IMR-90 (cell line): ENCODE data around the gene CFAP206. TPM values are rescaled to one million over a fixed set of nuclear protein-coding genes. Genes with fewer than 3 reads are reported as not detected.

Experiments
- ATAC-seq: fragments of 200-7000 bp; cut with Tn5 transposase; 2 replicates; pipeline ENCODE4 v1.9.1; 2020; ENCODE audit warnings: low read depth, mild to moderate bottlenecking, moderate library complexity
- BruUV-seq: library from RNA; stranded (reverse); fragments of 400-500 nt; replicated peaks from 2 replicates; lab custom pipeline; 2021; lab: Mats Ljungman, UMichigan
- CTCF ChIA-PET: fragments of 300-600 bp; formaldehyde crosslinking; extraction: SDS; loops from one replicate; lab custom pipeline; 2021; ENCODE audit warnings: antibody characterized with exemption; lab: Yijun Ruan, JAX
- POLR2A ChIA-PET: fragments of 300-600 bp; sonication (Branson Sonifier 250); formaldehyde crosslinking; loops from one replicate; lab custom pipeline; 2022; ENCODE audit warnings: antibody characterized with exemption; ENCODE audit not compliant: unreplicated experiment; lab: Charles Lee
- DNase-seq: peaks from one replicate; pipeline ENCODE4 v3.0.0; 2013
- H2AFZ ChIP-seq: replicated peaks from 2 replicates; pipeline ENCODE3; 2013; ENCODE audit warnings: low read length, mild to moderate bottlenecking; ENCODE audit not compliant: poor library complexity
- H2AK5ac ChIP-seq: 2 replicates; pipeline ENCODE4 v1.6.1; 2013; ENCODE audit warnings: low read depth, low read length, inconsistent platforms
- H2AK9ac ChIP-seq: replicated peaks from 2 replicates; pipeline ENCODE3; 2013; ENCODE audit warnings: mild to moderate bottlenecking, low read depth, low read length, moderate library complexity; ENCODE audit not compliant: poor library complexity
- H2BK120ac ChIP-seq: 2 replicates; pipeline ENCODE4 v1.6.1; 2013; ENCODE audit warnings: low read depth, low read length, inconsistent platforms
- H2BK15ac ChIP-seq: 3 replicates; pipeline ENCODE4 v1.6.1; 2013; ENCODE audit warnings: low read depth, low read length, inconsistent platforms
- H2BK20ac ChIP-seq: 2 replicates; pipeline ENCODE4 v1.6.1; 2013; ENCODE audit warnings: low read depth, mild to moderate bottlenecking, inconsistent platforms, low read length, moderate library complexity
- H2BK5ac ChIP-seq: 2 replicates; pipeline ENCODE4 v1.6.1; 2013; ENCODE audit warnings: mild to moderate bottlenecking, low read depth, low read length, inconsistent platforms; ENCODE audit not compliant: poor library complexity, severe bottlenecking
- H3K14ac ChIP-seq: replicated peaks from 2 replicates; pipeline ENCODE4 v1.6.1; 2013; ENCODE audit warnings: low read depth, low read length, inconsistent platforms
- H3K18ac ChIP-seq: 2 replicates; pipeline ENCODE4 v1.6.1; 2013; ENCODE audit warnings: low read depth, low read length, control low read depth
- H3K23ac ChIP-seq: 2 replicates; pipeline ENCODE4 v1.6.1; 2013; ENCODE audit warnings: low read depth, low read length, inconsistent platforms
- H3K27ac ChIP-seq: 2 replicates; pipeline ENCODE4 v1.5.1; 2013; ENCODE audit warnings: mild to moderate bottlenecking, control low read depth, low read length; ENCODE audit not compliant: insufficient read depth
- H3K27me3 ChIP-seq: 2 replicates; pipeline ENCODE4 v1.6.1; 2013; ENCODE audit warnings: low read length; ENCODE audit not compliant: control insufficient read depth, insufficient read depth
- H3K36me3 ChIP-seq: 2 replicates; pipeline ENCODE4 v1.6.1; 2013; ENCODE audit warnings: low read length, mixed read lengths; ENCODE audit not compliant: control insufficient read depth, insufficient read depth
- H3K4ac ChIP-seq: 2 replicates; pipeline ENCODE4 v1.6.1; 2013; ENCODE audit warnings: low read depth, low read length, inconsistent platforms
- H3K4me1 ChIP-seq: 2 replicates; pipeline ENCODE4 v1.6.1; 2013; ENCODE audit warnings: low read length, mixed read lengths; ENCODE audit not compliant: control insufficient read depth, insufficient read depth
- H3K4me2 ChIP-seq: 2 replicates; pipeline ENCODE4 v1.6.1; 2013; ENCODE audit warnings: low read depth, mild to moderate bottlenecking, control low read depth, low read length, moderate library complexity
- H3K4me3 ChIP-seq: 2 replicates; pipeline ENCODE4 v1.5.1; 2013; ENCODE audit warnings: low read depth, mild to moderate bottlenecking, control low read depth, low read length, moderate library complexity; ENCODE audit not compliant: insufficient read depth
- H3K56ac ChIP-seq: 2 replicates; pipeline ENCODE4 v1.6.1; 2013; ENCODE audit warnings: low read length, inconsistent platforms; ENCODE audit not compliant: insufficient read depth; ENCODE audit errors: extremely low read depth
- H3K79me1 ChIP-seq, 2 experiments: 2 replicates each; pipeline ENCODE4 v1.6.1; 2013; ENCODE audit warnings: low read length in 2 of 2, inconsistent platforms in 1 of 2, low read depth in 1 of 2
- H3K9ac ChIP-seq: 2 replicates; pipeline ENCODE4 v1.6.1; 2013; ENCODE audit warnings: low read depth, low read length, control low read depth
- H3K9me1 ChIP-seq: 2 replicates; pipeline ENCODE4 v1.6.1; 2013; ENCODE audit warnings: low read length, inconsistent platforms; ENCODE audit not compliant: insufficient read depth
- H3K9me3 ChIP-seq: 2 replicates; pipeline ENCODE4 v1.6.1; 2013; ENCODE audit warnings: low read length; ENCODE audit not compliant: control insufficient read depth, insufficient read depth
- H4K20me1 ChIP-seq: 2 replicates; pipeline ENCODE4 v1.6.1; 2013; ENCODE audit warnings: low read length, inconsistent platforms; ENCODE audit not compliant: insufficient read depth
- H4K5ac ChIP-seq: 2 replicates; pipeline ENCODE4 v1.6.1; 2013; ENCODE audit warnings: mild to moderate bottlenecking, low read depth, low read length, control low read depth
- H4K8ac ChIP-seq, 2 experiments: 2 replicates each; pipeline ENCODE4 v1.6.1; 2013; ENCODE audit warnings: low read depth in 2 of 2, low read length in 2 of 2, control low read depth in 1 of 2, inconsistent platforms in 1 of 2
- H4K91ac ChIP-seq: 2 replicates; pipeline ENCODE4 v1.6.1; 2013; ENCODE audit warnings: low read depth, low read length, inconsistent platforms; ENCODE audit not compliant: insufficient read depth
- BHLHE40 ChIP-seq: fragments of 150-350 bp; IDR thresholded peaks from 2 replicates; pipeline ENCODE4 v1.6.1; 2016; ENCODE audit warnings: mild to moderate bottlenecking, low read depth, low read length
- MAFK ChIP-seq: IDR thresholded peaks from 2 replicates; pipeline ENCODE4 v1.6.1; 2012; ENCODE audit warnings: low read depth, low read length, improper control_type of control experiment
- WGBS, 2 experiments: methylation state at CpG; one replicate each; pipeline versions ENCODE4 v1.1.5 to v1.1.7; 2013; ENCODE audit warnings: missing lambda C conversion rate in 2 of 2; ENCODE audit not compliant: insufficient read length in 1 of 2; ENCODE audit errors: extremely low coverage in 2 of 2; 5-methylcytosine and 5-hydroxymethylcytosine counted together
- dilution Hi-C: fragments of 300-500 bp; cut with HindIII; formaldehyde crosslinking; loops from one replicate; pipeline ENCODE4 v1.14.3; 2018; ENCODE audit warnings: low sequenced_read_pairs; ENCODE audit not compliant: unreplicated experiment
- in situ Hi-C: fragments of 300-500 bp; cut with MboI; formaldehyde crosslinking; loops from 3 replicates; pipeline ENCODE4 v1.14.3; 2019; ENCODE audit warnings: low sequenced_read_pairs, inconsistent platforms, mixed read lengths
- intact Hi-C: fragments of 100-400 bp; cut with micrococcal nuclease; formaldehyde crosslinking; loops from 2 replicates; pipeline ENCODE4 v1.10.0; 2022
- polyA plus RNA-seq, 3 experiments: library from polyadenylated mRNA; depleted of rRNA; stranded (reverse); fragments of >200 nt; gene quantifications; 2 replicates each; pipeline ENCODE4 v1.2.3, GENCODE V29; 2012; ENCODE audit warnings: low replicate concordance in 1 of 3
- total RNA-seq: library from RNA; depleted of rRNA; stranded (reverse); fragments of >200 nt; gene quantifications from 2 replicates; pipeline ENCODE4 v1.2.3, GENCODE V29; 2012

The CFAP206 gene
- total and polyA plus RNA-seq, 2 of the 4 experiments (the other 2 are of a cell fraction), result under 0.01 to 0.09 TPM

- no peak overlapping the region for H2BK15ac ChIP-seq
- ATAC-seq (no peak), DNase-seq (no peak)
- H3K9ac ChIP-seq, result no peak overlapping the region
- H2AFZ ChIP-seq, result no peak overlapping the region
- intact Hi-C loops, result no loop called here
- no peaks in the 10 kb centered on the region for H3K27me3 ChIP-seq
- H3K18ac ChIP-seq, result no peak overlapping the region
- H2BK20ac ChIP-seq, result no peak overlapping the region
- H4K20me1 ChIP-seq, result no peaks in the 10 kb centered on the region
- no peak overlapping the region for H4K91ac ChIP-seq
- H2AK5ac ChIP-seq, result no peak overlapping the region
- H3K4me2 ChIP-seq, result no peak overlapping the region
- no peak overlapping the region for H4K8ac ChIP-seq
- no peak overlapping the region for H3K27ac ChIP-seq
- POLR2A ChIA-PET, result no interaction called here
- no TSS peak for BruUV-seq
- no peak overlapping the region for H3K14ac ChIP-seq
- H3K56ac ChIP-seq, result no peak overlapping the region
- no CpG with 5 or more reads among the region's 5 CpGs for WGBS, 2 experiments
- no peaks in the 10 kb centered on the region for H3K9me3 ChIP-seq
- no peak overlapping the region for H2BK5ac ChIP-seq
- TF ChIP-seq BHLHE40, result no peak
- TF ChIP-seq MAFK, result no peak
- dilution Hi-C loops, result no loop called here
- no peaks in the 10 kb centered on the region for H3K79me1 ChIP-seq
- H3K4me1 ChIP-seq, result no peaks in the 10 kb centered on the region
- H3K36me3 ChIP-seq, result no peaks in the 10 kb centered on the region
- H2BK120ac ChIP-seq, result no peak overlapping the region
- no peak overlapping the region for H3K23ac ChIP-seq
- no peak overlapping the region for H3K4ac ChIP-seq
- no peaks in the 10 kb centered on the region for H3K9me1 ChIP-seq
- H4K5ac ChIP-seq, result no peak overlapping the region
- H2AK9ac ChIP-seq, result no peak overlapping the region
- CTCF ChIA-PET, result interaction anchor here (1.4 kb wide), 1 partner anchor 13 kb away, joined by 3 read pairs; no protein-coding TSS in a partner anchor
- H3K4me3 ChIP-seq, result no peak overlapping the region
- in situ Hi-C loops, result no loop called here
Measured at GRCh38 chr6:87420360-87420759, 12.6 kb downstream of the CFAP206 start.
